GM19328 (cell line): ENCODE measurements around the gene ARHGEF10L.

Experiments
- ATAC-seq: cut with Tn5 transposase; IDR thresholded peaks from one replicate; pipeline ENCODE4 v1.9.1; 2021; ENCODE audit warnings: mild to moderate bottlenecking, moderate library complexity; ENCODE audit not compliant: unreplicated experiment

ARHGEF10L gene

DNA sequence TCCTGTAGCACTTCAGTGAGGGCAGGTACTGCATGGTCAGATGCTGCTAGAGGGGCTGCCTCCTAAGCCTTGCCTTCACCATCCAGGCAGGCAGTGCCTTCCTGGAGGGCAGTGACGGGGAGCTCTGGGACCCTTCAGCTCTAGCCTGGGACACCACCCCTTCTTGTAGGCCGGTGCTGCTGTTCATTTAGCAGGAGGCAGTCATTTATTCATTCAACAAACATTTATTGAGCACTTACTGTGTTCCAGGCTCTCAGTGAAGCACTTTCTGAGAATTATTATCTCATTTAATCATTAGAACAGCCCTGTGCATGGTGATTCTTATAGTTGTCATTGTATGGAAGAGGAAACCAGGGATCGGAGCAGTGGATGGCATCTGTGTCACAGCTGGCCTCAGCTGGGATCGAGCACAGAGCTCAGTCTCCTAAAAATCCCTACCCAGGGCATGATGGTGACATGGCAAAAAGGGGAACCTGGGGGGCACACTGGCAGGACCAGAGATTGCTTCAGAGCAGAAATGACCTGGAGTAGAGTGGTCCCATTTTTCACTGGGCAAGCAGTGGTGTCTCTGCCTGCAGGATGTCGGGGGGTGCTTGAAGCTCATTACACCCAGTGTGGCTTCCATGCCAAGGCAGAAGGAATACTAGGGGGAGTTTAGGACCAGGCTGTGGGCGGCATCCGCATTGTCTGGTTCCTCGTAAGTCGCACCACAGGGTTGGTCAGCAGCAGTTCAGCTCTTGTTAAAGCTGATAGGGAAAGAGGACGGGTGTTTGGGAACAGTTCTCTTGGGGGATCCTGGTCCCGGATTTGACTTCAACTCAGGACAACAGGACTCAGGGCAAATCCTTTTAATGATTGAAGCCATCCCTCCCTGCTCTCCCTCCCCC lies 28.8 kb downstream of the ARHGEF10L start:
- ATAC-seq, result no peak

GRCh38 chr1:17569200-17570139 lies 30.0 kb downstream of the ARHGEF10L start:
- no peak for ATAC-seq

GRCh38 chr1:17570228-17570627 lies 30.7 kb downstream of the ARHGEF10L start:
- no peak for ATAC-seq

- ATAC-seq, result no peak
Observed at GRCh38 chr1:17572264-17572985, 32.9 kb downstream of the ARHGEF10L start.

DNA sequence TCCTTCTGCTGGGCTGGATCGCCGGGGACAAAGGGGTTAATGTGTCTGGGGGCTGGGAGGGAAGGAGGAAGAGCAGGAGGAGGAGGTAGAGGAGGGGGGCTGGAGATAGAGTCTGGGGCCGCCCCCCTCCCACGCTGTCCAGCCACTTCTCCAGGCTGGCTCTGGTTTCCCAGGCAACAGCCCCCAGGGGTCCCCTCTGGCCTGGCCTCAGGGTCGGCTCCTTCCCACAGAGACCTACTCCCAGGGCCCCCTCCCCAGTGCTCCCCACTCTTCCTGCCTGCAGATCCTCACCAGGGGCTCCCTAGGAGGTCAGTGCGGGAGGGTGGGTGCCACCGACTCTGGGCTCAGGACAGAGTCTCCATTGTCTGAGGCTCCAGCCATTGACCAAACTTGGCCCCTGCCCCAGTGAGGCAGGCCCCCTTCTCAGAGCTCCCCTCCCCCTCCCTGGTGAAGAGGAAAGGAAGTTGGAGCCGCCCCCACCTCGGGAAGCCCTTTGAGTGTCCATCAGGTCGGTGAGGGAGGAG lies 34.1 kb downstream of the ARHGEF10L start:
- ATAC-seq, result no peak

DNA sequence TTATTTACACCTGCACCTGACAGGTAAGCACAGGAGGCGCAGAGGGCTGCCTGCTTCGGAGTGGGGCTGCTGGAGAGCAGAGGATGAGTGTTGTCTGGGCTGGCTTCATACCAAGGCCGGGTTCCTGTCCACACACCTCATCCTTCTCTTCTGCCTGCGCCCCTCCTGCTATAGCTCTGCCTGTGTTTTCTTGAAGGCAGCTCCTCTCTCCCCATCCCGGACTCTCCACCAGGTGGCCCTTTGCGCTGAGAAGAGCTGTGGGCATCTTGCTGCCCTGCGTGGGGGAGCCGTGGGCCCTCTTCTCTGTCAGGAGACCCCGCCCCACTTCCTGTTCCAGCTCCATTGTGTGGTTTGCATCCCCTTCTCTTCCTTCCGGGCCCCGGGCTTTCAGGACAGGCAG lies 35.0 kb downstream of the ARHGEF10L start:
- ATAC-seq, result no peak

- no peak for ATAC-seq
Observed at GRCh38 chr1:17575797-17576518, 36.5 kb downstream of the ARHGEF10L start.

GRCh38 chr1:17576519-17576853 lies 37.0 kb downstream of the ARHGEF10L start:
- no peak for ATAC-seq

DNA sequence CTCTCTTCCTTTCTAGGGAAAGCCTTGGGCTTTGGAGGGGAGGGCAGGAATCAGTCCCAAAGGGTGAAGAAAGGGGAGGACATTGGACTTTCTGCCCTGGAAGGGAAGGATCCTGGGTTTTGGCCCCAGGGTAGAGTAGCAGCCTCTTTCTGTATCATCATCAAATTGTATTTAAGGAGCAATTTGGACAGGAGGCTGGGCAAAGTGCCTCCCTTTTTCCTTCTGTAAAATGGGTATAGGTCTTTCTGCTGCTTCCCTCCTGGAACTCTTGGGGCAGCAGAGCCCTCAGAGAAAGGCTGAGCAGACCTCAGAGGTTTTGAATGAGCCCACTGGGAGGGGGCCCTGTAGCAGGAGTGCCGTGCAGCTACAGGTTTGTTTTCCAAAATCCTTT lies 38.4 kb downstream of the ARHGEF10L start:
- ATAC-seq, result no peak

GRCh38 chr1:17579951-17580939 lies 40.7 kb downstream of the ARHGEF10L start:
- ATAC-seq, result no peak

DNA sequence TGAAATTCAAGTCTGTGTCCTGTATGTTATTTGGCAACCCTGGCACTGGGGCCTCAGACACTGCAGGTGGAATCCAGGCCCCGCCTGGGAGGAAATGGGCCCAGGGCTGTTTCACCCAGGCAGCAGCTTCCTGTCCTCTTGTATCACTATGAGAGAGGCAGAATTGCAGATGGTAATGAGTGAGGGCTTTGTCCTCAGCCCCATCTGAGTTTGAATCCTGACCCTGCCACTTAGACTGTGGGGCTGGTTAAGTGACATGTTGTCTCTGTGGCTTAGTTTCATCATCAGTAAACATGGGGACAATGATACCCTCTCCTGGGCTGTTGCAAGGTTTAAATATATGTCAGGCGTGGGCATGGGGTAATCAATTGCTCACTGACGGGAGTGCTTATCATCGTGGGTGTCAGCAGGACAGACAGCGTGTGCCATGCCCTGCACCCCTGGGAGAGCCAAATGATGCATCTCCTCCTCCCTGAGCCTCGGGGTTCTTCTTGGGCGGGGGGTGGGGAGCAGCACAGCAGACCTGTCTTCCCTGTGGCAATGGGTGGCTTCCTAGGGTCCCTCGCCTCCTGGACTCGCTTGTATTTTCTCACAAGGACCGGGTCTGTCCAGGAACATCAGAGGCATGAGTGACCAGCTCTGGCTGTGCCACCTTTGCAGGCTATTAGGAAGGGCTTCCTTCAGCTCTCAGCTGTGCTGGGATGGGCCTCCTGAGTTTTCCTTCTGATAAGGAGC lies 42.1 kb downstream of the ARHGEF10L start:
- ATAC-seq, result no peak

GRCh38 chr1:17582124-17582774 lies 42.8 kb downstream of the ARHGEF10L start:
- ATAC-seq, result no peak

GRCh38 chr1:17584539-17584938 lies 45.0 kb downstream of the ARHGEF10L start:
- ATAC-seq, result no peak

DNA sequence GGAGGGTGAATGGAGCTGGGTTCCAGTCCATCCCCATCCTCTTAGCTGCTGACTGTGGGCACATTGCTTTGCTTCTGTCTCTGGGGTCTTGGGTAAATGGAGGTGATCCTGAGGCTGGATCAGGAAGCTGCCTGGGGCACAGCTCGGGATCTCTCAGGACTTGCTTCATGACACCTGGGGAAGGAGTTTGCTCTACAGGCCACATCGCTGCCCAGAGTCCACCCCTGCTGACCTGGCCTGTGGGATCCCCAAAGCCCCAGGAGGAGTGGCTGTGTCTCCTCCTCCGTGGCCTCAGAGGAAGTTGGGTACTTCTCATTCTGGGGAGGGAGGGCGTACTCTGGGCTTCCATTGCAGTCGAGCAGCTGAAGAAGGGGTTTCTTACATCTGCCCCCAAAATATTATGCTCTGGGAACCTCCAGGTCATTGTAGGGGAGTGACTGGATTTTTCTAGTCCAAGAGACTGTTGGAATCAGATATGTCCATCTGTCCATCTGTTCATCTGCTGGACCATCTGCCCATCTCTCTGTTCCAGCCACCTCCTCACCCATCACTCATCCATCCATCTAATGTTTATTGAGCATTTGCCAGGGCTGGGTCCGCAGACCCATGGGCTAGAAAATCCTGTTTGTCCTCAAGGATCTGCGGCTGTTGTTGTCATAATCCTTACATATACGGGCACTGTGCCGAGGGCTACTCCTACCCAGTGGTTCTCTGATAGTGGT lies 45.9 kb downstream of the ARHGEF10L start:
- no peak for ATAC-seq

- no peak for ATAC-seq
Observed at GRCh38 chr1:17586172-17586964, 46.9 kb downstream of the ARHGEF10L start.

- ATAC-seq, result no peak
Observed at GRCh38 chr1:17587693-17588047, 48.2 kb downstream of the ARHGEF10L start.
